HG03097 (cell line): ENCODE measurements around the gene DMD.
A peak's percentile ranks its signal among the peaks of the same experiment; 100 is the strongest.

Experiments used
- ATAC-seq: cut with Tn5 transposase; IDR thresholded peaks from one replicate; pipeline ENCODE4 v1.9.1; 2021; ENCODE audit not compliant: unreplicated experiment, low FRiP score

Gene DMD

DNA sequence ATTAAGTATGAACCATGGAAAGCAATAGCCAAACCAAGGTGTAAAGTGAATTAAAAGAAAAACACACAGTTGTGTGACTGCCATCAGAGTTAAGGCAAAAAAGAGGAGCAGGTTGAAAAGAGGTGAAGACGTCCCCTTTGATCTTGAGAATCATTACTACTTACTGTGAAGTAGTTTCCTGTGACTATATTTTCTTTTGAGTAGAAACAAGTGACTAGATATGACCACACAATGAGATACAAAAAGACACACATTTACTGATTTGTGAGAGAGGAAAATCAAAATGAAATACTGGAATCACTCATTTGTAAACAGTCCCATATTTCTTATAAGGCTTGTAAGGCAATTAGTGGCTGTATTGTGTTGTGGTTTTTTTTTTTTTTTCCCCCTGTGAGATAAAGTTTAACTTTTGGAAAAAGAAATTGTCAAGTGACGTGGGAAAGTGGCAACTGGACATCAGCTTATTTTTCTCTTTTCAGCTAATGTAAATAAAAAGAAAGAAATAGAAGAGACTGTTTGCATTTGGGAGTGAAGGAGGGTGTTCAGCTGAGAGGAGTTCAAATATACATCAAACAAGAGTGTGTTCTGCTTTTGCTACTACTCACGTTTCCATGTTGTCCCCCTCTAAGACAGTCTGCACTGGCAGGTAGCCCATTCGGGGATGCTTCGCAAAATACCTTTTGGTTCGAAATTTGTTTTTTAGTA is 2033.1 kb downstream of the DMD start:
- ATAC-seq: peak; percentile 62

DNA sequence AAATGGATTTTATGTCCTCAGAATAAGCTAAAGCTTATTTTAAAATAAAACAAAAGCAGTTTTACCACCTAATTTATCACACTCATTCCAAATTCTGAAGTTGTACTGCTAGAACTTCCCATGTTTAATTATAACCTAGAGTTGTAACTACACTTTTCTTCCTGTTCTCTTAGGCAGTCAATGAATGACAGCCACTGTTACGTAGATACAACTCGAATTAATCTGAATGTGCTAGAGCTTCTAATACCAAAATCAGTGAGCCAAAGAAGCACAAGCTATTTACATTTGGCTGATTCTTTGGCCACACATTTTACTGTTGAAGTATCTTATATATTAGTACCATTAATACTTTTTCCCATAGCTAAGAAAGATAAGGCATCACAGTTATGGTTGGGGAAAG is 2040.6 kb downstream of the DMD start:
- ATAC-seq: no peak

DNA sequence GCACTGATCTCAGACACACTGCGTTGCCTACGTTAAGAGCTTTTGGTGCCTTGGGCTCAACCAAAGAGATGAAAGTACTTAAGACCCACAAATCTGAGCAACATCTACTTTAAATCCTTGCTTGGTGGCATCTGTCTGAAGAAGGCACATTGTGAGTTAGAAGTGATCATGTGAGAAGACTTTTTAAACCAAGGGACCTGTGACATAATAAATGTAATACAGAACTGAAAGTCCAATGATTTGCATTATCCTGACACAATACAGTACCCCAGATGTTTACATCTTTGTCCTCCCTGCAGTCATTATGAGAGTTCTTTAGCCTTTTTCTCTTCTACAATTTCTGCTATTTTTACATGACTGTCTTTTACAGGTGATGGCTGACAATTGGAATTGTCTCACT is 2042.8 kb downstream of the DMD start:
- peak; percentile 93 for ATAC-seq

- no peak for ATAC-seq
Observed at GRCh38 chrX:31166832-31167231, 2044.5 kb downstream of the DMD start.

GRCh38 chrX:31166416-31166815 is 2044.9 kb downstream of the DMD start:
- no peak for ATAC-seq

DNA sequence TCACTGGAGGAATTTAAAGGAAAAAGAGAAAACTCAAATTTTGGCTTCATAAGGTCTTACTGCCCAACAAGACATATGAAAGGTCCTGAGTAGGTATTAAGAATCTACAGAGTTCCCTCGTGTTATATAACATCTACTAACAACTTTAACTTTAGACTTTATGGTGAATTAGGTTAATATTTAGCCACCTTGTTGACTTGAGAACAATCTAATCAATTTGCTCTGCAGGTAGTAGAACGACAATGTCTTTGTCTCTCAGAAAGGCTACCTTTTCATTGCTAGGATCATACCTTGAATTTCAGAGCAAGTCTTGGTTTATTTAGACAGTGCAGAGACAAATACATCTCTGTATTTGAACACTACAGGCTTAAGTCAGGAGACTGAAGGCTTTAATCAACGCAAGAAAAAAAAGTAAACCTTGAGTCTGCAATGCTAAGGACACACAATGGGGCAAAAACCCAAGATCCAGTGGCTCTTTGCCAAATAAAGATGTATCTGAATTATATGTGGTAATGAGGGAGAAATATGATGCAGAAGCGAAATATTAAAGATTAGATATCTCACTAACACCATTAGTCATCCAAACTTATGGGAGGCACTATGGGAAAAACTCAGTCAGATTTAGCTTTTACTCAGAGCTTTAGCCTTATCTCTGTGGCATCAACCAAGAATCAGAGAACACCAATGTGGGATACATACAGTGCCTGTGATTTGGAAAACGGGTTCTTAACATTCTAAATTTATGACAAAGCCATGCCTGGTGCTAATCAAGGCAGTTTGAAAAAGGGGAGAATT is 2045.9 kb downstream of the DMD start:
- ATAC-seq: no peak

DNA sequence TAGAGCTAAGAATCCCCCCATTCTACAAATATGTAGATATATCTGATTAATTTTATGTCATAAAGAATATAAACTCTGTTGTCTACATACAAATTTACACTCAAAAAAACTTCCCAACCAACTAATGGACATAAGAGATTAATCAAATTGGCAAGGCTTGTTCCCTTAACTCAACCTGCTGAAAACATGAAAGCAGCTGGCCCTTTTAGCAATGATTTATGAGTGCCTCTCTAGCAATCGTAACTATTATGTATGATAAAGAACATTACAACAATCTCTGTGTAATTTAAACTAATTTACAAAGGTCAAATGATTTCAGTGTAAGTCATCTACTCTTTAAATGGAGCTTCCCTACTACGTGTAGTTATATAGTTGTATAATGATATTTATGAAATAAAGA is 2056.4 kb downstream of the DMD start:
- ATAC-seq: no peak

- no peak for ATAC-seq
Observed at GRCh38 chrX:31153475-31154047, 2057.8 kb downstream of the DMD start.

- no peak for ATAC-seq
Observed at GRCh38 chrX:31147175-31147574, 2064.2 kb downstream of the DMD start.

GRCh38 chrX:31139961-31140360 is 2071.4 kb downstream of the DMD start:
- ATAC-seq: no peak

DNA sequence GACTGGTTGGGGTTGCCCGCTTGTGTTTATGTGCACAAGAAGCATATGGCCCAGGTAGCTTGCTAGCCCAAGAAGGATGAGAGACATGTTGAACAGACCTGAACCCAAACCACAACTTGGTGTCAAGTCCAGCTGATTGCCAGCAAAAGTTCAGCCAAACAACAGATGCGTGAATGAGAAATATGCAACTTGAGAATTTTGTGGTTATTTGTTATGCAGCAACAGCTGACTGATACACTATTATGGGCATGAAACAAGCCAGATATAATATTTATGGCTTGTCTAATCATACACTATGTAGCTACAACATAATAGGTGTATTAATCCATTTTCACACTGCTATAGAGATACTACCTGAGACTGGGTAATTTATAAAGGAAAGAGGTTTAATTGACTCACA is 2073.2 kb downstream of the DMD start:
- ATAC-seq: no peak

DNA sequence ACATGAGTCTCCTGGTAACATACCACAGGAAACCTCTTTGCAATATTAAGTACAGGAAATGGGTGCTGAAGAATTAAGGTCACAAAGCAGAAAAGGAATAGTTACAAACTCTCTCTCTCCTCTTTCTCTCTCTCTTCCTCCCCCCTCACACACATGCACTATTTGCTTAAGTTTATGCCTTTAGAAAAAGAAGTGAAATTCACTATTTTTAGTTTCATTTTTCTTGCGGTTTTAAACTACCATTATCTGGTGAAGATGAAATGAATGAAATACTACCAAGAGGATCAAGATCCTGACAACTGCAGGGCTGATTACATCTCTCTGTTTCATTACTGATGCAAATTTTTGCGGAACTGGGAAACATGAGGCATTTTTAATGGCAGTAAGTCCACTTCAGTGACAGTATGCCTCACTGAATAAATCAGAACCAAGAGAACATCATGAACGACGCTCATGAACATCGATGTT is 2075.2 kb downstream of the DMD start:
- ATAC-seq: peak; percentile 92

DNA sequence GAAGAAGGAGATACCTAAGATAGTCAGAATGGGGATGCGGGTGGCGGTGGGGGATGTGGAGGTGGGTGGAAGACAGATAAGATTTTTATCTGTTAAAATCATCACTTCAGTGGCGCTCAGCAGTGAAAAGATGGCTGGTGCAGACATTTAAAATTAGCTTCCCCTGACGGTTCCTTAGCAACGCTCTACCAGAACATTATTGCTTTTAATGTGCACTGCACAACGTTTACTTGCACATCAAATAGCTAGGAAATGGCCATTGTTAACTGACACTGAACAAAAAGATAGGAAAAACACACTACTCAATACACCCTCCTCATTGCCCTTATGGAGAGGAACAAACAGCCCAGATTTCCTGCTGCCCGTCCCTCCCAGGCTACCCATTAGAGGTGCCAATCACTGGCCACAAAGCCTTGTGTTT is 2078.5 kb downstream of the DMD start:
- no peak for ATAC-seq

DNA sequence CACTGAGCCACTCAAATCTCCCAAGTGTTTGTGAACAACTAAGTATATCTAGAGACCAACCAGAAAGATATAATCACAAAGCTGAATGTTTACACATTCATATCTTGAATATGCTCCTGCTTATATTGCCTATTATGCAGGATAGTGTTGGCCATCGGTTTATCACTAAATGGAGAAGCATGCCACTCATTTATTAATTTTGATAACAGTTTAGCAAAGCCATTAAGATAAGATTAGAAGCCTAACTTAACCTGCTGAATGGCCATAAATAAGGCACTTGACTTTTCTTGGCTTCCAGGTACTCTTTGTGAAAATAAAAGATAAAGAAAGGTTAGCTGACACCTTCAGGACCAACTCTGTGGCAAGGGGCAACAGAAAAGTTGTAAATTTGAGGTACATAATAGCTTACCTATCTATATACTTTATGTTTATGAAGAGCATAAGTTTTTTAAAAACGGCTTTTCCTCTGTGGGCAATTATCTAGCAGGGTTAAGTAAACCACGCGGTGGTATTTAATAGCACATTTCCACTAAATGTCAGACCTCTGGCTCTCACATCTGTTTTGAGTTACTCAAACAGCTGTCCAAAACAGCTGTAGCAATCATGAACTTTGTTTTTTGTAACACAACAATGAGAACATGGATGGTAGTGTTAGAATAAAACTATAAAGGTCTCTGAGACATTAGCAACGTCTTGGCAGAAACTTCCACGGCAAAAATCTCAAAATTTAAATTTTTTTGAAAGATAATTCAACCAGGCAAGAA is 2080.7 kb downstream of the DMD start:
- no peak for ATAC-seq

DNA sequence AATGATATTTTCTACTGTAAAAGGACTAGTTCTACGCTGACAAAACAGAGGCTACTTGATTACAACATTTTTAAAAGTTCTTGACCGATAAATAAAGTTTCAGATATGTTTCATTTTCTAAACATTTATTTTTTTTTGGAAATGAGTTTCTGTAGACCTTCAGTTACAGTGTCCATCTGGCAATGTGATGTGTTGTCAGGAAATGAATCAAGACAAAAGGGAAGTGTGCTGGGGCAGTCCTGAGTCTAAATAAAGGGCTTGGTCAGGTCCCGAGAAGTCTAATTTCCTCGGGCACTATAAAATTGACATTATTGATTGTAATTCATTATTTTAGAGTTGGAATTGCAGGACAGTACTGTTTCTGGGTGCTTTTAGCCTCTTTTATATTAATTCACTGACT is 2082.5 kb downstream of the DMD start:
- no peak for ATAC-seq

- ATAC-seq: no peak
Observed at GRCh38 chrX:31127716-31128115, 2083.6 kb downstream of the DMD start.

GRCh38 chrX:31126205-31126604 is 2085.1 kb downstream of the DMD start:
- no peak for ATAC-seq

GRCh38 chrX:31124536-31124935 is 2086.8 kb downstream of the DMD start:
- no peak for ATAC-seq

- ATAC-seq: no peak
Observed at GRCh38 chrX:31123335-31123734, 2088.0 kb downstream of the DMD start.

GRCh38 chrX:31117266-31117665 is 2094.1 kb downstream of the DMD start:
- ATAC-seq: no peak

DNA sequence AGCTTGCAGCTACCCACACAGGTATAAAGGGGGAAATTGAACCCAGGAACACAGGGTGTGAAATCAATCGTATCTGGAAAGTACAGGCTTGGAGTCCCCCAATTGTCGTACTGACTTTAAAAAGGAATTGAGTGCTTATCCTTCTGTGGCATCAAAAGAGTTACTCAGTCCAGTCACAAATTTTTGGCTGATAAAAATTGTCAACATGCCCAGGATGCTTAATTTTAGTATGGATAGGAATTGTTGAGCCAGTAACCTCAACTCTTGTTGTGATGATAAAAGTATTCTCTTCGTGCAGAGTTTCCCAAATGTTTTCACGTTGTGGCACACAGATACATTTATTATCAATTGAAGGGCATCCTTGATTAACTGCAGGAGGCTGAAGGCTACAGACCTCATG is 2096.0 kb downstream of the DMD start:
- ATAC-seq: no peak
